Left kidney (tissue), 2 donors: ENCODE data around the gene FIGNL2. TPM values are rescaled to one million over a fixed set of nuclear protein-coding genes. Genes with fewer than 3 reads are reported as not detected.

ENCODE experiments used
- DNase-seq: peaks from one replicate; pipeline ENCODE4 v3.0.0-alpha.2; 2013
- polyA plus RNA-seq: library from polyadenylated mRNA; unstranded; fragments of 120-200 nt; gene quantifications from one replicate; pipeline ENCODE4 v1.2.1, GENCODE V29; 2013; ENCODE audit not compliant: insufficient read length

The FIGNL2 gene
- polyA plus RNA-seq, 1 donor = 3.4 TPM

DNA sequence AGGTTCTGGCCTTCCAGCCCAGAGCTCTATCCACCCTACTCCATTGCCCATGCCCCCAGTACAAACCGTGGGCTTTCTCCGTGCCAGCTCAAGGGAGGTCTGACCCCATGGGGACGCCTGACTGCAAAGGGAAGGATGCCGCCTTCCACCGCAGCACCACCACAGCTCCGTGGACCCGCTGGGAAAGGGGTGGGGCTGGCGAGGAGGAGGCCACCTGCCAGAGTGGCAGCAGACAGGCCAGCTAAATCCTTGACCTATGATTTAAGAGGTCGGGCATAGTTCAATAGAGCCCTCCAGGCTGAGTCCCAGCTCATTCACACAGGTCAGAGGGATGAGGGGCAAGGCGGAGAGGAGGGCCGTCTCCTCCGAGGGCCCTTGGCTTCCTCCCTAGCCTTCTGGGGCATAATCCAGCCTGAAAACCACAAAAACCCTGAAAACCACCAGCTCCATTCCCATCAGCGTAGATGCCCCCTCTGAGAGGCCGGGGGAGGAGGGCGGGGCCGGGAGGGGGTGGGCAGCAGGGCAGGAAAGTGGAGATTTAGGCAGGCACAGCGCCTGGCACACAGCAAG lies 14.9 kb upstream of the FIGNL2 start:
- DNase-seq = no peak

DNA sequence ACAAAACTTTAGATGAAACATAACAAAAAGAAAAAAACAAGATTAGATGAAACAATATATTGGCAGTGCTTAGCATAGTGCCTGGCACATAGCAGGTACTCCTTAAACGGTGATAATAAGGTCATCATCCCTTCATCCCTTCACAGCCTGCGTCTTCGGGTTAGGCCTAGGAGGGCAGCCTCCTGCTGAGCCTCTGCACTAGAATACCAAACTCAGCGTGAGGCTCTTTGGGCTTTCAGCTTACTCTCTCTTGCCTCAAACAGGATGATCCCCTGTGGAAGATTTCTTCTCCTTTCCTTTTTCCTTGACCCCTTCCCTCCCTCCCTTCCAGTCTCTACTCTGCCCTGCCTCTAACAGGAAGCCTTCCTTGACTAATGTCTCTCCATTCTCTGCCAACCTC lies 14.4 kb upstream of the FIGNL2 start:
- no peak for DNase-seq

DNA sequence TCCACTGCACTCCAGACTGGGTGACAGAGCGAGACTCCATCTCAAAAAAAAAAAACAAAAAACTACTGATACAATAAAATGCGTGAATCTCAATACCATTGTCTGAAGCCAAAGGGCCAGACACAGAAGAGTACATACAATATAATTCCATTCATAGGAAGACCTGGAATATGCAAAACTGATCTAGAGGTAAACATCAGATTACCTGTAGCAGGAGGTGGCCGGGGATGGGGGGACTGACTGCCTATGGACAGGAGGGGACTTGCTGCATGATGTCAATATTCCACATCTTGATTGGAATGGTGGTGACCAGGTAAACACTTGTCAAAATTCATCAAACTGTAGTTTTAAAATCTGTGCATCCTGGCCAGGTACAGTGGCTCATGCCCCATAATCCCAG lies 12.5 kb upstream of the FIGNL2 start:
- no peak for DNase-seq

DNA sequence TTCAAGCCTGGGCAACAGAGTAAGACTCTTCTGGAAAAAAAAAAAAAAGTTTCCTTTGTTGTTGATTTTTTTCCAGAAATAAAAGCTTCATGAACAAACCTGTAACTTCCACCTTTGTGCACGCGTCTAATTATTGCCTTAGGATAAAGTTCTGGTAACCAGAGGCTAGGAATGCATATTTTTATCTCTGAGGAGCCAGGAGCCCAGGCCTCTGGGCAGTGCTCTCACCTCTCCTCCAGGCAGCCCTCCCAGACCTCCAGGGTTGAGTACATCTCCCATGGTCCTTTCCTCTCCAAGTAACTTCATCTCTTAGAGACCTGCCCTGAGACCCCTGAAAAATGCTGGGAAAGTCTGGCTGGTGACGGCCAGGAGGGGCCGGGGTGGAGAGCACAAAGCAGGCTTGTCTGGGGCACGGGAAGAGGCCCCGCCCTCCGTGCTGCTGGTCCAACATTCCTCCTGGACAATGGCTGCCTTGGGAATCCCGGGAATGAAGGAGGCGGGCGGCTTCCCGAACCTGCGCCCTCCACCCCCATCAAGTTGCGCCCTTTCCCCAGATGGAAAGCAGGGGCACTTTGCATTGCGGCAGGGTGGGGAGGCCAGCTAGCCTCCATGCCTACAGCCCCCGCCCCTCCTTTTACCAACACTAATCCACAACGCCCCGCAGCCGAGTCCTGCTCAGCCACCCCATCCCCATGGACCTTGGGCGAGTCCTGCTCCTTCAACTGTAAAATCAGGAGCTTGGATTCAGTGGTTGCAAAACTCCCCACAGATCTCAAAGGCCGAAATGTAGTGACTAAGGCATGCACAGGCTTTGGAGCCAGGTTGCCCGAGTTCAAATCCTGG lies 7.3 kb upstream of the FIGNL2 start:
- DNase-seq = no peak

DNA sequence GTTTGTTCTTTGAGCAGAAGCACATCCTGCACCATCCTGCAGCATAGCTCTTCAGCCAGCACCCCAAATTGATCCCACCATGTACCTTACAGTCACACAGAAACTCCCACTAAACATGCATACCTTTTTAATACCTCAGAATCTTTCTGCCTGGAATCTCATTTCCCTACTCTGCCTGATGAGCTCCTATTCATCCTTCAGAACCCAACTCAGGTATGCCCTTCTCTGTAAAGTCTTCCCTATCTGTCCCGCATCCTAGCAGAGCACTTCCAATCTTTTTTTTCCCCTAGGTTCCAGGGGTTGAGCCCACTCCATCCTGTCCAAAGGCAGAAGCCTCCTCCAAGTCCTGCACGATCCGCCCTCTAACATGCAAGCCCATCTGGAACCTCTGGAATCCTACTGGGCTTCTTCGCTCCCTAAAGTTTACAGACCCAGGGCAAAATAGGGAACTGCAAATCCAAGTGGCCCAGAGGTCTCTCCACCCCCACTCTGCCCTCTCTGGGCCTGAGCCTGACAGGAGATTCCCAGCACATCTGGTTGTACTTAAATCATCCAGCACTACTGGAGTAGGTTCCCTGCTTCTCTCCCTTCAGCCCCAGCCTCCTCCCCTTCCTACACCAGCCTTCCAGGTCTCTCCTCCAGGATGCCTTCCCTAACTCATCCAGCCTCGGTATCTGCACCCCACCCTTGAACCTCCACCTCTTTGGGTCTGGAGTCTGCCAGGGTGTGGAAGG lies 4.1 kb upstream of the FIGNL2 start:
- DNase-seq = no peak

DNA sequence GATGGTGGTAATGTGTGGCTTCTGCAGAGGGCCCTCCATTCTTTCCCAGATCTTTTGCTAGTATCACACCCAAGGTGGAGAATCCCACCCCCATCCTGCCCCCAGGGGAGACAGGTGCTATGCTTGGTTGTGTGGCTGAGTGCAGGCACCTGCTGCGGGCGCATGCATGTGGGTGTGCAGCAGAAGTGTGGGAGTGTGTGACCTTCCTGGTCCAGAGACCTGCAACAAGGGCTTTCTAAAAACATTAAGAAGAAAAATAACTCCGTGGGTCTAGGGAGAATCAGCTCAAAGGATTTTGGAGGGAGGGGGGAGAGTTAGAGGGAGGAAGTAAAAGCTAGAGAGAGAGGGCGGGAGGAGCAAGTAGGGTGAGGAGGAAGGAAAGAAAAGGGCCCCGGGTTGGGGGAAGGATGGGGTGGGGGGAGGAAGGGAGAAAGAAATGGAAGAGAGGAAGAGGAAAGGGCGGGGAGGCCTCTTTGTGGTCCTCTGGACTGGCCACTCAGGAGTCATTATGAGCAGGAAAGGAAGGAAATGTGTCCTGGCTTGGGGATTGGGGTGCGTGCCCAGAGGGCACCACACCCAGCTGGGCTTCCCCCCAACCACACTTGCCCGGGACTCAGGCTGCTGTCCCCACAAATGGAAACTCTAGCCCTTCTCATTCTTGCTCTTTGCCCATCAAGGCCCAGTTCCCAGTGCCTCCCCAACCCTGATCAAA lies 3.1 kb upstream of the FIGNL2 start:
- no peak for DNase-seq

DNA sequence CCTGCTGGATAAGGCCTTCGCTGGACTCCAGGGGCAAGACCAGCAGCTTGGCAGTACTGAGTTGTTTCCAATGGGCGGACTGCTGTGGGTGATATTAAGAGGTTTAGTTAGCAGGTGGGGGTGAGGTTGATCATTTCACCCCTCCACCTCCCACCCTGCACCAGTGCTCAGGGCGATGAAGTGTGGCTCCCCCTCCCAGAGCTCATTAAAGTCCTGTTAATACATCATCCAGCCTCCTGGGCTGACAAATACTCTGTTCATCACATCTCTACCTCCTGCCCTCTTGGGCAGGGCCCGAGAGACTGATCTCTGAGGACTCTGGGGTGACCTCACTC lies 2.4 kb upstream of the FIGNL2 start:
- DNase-seq = no peak

DNA sequence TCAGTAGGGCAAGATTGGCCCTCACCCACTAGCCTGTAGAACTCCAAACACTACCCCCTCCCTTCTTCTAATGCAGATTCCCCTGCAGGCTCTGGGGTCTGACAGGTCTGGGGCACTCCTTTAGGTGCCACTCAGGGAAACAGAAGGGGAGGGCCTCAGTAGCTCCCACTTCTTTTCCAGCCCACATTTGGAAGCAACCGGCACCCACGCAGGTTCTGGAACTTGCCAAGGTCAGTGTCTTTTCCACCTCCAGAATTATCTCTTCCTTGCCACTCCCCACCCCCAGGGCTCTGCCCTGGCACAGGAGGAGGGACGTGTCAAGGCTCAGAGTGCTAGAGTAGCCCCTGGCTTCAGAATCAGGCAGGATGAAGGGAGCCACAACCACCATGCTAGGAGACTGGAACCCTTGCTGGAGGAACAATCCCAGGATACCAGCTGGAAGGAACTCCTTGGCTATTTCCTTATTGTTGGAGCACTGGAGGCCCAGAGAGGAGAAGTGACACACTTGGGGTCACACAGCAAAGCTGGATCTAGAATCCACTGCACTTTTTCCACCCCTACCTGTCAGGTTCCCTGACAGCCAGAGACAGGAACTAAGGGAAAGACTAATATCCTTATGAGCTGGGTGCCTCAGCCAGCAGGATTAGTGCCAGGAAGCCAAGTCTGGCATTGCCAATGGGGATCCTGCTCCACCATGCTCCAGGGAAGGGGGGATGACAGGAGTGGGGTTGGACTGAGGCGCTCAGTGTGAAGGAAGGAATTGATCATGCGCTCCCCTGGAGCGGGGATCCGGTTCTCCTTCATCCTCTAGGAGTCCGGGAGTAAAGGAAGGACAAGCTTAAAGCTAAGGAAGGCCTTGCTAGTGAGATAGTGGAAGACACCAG lies 1.8 kb upstream of the FIGNL2 start:
- DNase-seq = no peak

DNA sequence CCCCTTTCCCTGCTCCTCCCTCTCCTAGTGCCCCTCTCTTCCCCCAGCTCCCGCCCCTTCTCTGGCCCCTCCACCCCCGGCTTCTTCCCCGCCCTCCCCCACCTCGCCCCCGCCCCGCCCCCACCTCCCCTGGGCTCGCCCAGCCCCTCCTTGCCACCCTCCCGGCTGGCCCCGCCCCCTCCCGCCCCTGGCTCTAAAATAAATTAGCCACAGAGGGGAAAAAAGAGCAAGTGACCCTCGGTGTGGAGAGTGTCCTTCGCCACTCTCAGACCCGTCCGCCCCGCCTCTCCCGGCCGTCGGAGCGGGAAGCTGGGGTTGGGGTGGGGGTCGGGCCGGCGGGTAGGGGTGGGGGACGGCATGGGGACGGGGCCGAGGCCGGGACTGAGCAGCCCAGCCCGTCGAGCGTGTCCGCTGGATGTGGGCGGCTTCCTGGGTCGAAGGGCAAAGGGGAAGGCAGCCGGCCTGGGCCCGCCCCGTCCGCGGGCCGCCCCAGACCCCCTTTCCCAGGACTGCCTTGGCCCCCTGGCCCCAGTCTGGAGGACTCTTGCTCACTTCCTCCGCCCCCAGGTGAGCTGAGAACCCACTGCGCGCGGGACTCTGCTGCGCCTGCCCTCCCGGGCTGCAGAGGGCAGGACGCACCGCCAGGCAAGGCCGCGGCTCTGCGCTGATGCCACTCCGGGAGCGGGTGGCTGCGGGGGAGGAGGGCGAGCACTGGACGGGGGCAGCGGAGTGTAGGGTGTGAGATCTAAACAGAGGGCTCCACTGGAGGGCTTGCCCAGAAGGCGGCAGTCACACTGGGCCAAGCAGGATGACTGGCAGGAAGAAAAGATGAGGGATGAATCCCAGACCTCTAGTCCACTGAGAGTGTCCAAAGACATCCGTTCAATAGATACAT lies 570 bp upstream of the FIGNL2 start:
- no peak for DNase-seq

DNA sequence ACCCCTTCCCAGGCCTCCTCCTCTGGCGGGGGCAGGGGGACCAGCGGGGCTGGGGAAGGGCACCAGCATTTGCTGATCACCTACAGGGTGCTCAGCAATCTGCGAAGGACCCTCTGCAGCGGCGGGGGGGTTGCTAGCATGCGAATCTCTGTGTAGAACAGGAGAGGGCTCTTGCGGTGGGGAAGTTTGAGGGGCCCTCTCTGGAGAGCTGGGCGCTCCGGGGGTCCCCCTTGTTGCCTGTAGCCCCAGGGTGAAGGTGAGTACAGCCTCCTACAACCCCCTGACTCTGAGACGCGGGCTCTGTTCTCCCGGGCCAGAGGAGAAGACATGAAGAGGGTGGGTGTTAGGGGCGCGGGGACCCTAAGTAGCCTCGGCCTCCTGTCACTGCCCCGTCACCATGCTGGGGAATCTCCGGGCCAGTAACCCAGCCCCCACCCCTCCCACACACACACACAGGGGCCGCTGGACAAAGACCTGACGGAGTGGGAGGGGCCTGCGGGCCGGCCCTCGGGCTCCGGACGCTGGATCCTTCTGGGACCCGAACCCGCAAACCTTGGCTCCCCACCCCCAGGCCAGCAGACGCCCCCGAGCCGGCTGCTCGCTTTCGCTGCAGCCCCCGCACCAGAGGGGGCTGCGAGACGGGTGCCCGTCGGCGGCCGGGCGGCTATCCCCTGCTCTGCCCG lies 734 bp downstream of the FIGNL2 start:
- no peak for DNase-seq

DNA sequence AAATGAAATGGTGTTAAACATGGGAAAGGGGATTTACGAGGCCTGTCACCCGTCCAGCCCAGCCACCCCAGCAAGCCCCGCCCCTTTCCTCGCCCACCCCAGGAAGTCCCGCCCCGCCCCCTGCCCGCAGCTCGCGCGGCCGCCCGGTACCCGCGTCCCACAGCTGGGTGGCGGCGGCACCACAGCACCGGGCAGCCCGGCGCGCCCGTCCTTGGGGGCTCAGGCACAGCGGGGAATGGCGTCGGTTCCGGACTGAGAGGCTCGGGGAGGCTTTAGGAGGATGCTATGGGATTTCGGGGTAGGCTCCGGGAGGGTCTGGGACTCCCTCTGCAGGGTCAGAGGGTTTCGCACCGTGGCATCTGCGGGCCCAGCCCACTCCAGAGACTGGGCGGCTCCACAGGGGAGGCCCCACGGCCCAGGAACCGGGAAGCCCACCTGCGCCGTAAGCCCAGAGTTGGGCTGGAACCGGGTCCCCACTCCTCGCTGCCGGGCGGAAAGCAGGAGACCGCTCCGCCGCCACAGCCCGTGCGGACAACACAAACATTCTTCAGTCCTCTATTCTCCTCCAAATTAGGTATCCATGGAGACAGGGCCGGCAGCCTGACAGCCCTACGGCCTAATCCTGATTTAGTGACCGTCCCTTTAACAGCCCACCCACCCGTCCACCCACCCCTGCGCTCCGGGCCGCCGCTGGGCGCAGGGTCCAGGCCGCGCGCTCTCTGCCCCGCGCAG lies 1.4 kb downstream of the FIGNL2 start:
- DNase-seq = no peak

DNA sequence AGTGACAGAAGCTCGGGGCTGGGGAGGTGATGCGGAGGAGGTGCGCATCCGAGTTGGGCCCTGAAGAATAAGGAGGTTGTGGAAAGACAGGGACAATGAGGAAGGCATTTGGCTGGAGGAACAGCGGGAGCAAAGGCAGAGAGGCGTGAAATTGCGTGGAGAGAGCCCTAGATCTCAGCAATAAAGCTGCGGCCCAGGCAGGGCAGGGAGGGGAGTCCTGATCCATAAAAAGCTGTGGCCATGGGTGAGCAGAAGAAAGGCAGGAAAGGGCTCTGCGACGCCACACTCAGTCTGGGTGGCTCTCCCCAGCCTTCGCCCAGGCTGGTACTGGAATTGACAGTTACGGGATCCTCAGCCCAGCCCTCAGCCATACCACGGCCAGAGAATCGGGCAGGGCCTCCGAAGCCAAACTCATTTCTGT lies 2.2 kb downstream of the FIGNL2 start:
- no peak for DNase-seq

DNA sequence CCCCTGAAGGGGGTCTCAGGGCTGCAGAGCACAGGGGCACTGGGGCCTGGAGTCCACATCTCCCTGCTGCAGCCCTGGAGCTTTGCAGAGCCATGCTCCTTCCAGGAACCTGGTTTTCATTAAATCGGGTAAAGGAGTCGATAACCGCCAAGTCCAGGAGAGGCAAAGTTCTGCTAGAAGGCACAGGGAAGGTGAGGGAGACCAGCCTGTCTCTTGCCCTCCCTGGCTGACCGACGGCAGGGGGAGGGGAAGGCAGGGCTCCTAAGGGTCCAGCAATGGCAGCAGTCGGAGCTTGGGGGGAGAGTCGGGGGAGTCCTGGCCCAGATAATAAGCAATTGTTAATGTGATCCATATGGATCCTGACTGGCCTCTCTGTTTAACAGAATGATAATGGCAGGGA lies 3.0 kb downstream of the FIGNL2 start:
- no peak for DNase-seq

DNA sequence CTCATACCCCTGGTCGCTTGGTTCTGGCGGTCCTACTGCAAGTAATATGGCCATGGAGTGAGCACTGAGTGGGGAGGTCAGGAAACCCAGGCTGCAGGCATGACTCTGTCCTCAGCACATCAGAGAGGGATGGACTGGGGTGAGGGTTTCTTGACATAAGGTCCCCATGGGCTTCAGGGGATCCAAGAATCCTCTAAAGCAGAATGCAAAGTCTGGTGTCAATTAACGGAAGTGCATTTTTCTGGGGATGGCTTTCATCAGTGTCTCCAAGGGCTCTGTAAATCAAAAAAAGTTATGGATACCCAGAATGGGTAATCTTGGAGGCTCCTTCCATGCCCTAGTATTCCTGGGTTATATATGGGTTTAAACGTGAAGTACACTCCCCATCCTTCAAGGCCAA lies 3.7 kb downstream of the FIGNL2 start:
- no peak for DNase-seq

DNA sequence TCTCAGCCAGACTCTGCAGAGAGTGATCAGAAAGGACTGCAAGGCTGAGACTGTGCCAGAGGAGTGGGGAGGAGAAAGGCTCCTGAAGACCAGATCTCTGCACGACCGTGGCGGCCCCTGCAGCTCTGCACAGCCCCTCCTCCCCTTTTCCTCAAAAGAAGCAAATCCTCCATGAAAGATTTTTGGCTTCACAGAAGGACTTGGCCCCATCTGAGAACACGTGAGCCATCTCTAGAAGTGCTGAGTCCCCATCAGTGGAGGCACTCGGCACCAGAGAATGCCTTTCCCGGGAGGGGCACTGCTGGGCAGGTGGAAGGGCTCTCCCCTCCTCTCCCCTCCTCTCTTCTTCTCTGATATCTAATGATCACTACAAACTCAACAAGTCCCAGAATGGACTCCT lies 6.8 kb downstream of the FIGNL2 start:
- DNase-seq = no peak

DNA sequence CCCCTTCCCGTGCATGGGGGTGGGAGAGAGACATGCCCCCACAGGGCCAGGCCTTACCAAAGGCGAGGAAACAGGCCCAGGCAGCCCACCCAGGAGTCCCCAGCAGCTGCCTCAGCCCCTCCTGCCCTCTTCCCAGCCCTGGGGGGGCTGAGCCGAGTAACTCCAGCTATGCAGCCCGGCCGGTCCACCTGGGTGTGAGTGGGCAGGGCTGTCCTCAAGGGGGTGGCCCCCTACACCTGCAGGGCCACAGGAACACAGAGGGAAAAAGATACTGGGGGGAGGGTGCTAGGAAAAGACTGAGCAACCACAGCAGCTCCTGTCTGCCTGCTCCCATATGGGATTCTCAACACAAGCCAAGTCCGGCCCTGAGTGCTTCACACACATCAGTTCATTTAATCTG lies 7.6 kb downstream of the FIGNL2 start:
- no peak for DNase-seq

DNA sequence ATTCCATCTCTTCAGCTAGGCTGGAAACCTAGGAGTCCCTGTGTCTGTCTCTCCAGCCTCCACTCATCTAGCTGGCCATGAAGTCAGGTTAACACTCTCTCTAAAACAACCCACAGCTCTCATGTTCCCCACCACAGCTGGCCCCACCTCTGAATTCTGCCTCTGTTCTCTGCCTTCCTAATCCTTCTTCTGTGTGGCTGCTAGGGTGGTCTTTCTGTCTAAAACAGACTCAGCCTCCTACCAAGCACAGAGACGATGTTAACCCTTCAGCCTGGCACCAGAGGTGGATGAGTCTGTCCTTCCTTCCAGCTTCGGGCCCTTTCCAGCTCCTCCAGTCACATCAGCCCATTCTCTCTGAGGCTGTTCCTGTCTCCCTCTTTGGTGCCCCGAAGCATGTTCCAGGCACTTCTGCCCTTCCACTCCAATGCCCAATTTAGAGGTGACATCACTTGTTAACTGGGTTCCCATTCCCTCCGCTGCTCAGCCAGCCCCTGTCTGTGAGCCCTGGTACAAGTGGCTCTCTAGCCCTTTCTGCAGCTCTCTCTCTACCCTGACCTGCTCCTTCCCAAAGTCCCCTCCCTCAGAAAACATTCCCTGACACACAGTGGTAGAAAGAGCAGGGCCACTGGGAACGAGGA lies 9.1 kb downstream of the FIGNL2 start:
- no peak for DNase-seq

DNA sequence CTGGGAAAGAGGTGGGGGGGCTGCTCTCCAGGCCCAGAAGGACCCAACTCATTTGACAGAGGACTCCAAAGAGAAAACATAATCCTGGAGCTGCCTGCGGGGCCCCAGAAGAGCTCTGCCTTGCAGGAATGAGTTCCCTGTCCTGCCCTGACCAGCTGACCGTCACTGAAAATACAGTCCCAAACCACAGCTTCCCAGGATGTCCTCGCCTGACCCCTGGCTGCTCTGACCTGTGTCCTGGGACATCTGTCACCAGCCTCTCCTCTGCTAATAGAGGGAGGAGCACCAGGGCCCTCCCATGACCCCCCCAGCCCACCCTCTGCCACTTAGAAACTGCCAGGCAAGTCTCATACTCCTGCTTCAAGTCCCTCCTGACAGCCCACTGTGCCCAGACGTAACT lies 9.8 kb downstream of the FIGNL2 start:
- no peak for DNase-seq

DNA sequence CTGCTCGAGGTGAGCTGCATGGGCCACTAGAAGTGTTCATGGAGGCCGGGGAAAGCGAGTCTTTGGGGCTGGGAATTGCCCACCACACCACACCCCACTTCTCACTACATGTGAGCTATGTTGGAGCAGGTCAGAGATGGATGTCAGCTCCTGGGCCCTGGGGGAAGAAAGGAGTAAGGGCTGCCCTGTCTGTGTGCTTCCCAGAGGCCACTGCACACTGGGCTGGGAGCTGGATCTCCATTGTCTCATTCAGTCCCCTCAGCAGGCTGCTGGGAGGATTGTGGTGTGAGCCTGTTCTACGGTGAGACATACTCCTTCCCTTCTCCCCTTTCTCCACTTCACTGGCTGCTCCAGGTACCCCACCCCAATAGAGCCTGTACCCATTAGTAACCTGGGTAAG lies 10.5 kb downstream of the FIGNL2 start:
- DNase-seq = no peak
